Activated CD8-positive, alpha-beta memory T cell treated with anti-CD3 and anti-CD28 coated beads for 48 hours (primary cell): ENCODE results near the gene ZNF75A.

Source experiments
- DNase-seq, 3 experiments: peaks; one replicate each; pipeline ENCODE4 v3.0.0-alpha.2; 2020; ENCODE audit warnings: low read depth in 2 of 3, low spot score in 2 of 3

The ZNF75A gene

DNA sequence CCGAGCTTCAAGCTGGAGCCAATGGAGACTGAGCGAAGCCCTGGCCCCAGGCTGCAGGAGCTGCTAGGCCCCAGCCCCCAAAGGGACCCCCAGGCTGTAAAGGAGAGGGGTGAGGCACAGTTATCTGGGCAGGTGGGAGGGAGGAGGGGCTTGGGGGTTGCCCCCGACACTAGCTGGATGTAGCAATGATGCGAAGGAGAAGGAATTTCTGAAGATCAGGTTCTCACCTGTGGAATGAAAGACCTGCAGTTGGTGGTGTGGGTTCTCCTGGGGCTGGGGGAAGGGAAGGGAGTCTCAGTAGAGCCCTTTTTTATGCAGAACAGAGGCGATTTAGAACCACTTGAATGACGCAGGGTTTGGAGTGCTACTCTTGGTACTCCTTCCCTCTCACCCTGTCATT lies 20.2 kb upstream of the ZNF75A start:
- no peak for DNase-seq

DNA sequence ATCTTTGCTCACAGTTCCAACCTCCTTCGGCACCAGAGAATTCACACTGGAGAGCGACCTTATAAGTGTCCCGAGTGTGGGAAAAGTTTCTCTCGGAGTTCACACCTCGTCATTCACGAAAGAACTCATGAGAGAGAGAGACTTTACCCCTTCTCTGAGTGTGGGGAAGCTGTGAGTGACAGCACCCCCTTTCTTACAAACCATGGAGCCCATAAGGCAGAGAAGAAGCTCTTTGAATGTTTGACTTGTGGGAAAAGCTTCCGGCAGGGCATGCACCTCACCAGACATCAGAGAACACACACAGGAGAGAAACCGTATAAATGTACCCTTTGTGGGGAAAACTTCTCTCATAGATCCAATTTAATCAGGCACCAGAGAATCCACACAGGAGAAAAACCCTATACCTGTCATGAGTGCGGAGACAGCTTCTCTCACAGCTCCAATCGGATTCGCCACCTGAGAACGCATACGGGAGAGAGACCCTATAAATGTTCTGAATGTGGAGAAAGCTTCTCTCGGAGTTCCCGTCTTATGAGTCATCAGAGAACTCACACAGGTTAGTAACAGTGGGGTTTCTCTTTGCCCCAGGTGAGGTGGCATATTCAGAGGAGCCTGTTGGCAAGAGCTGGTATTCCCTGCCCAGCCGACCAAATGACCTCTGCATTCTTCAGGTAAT lies 15.2 kb upstream of the ZNF75A start:
- DNase-seq: no peak

DNA sequence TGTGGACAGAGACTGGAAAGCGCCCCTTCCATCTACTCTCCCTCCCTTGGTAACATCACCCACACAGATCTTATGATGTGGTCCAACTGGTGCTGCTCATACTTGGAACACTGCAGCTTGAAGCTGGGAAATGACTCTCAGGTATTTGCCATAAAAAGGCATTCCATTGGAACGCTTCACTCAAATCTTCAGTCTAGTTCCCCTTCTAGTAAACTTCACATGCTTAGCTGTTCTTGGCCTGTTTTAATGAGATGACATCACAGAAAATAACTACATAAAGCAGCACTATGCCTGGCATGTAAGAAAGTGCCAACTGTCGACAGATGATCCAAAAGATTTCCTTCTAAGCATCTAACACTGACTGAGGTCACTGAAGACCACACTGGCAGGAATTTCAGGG lies 12.7 kb upstream of the ZNF75A start:
- DNase-seq: no peak

DNA sequence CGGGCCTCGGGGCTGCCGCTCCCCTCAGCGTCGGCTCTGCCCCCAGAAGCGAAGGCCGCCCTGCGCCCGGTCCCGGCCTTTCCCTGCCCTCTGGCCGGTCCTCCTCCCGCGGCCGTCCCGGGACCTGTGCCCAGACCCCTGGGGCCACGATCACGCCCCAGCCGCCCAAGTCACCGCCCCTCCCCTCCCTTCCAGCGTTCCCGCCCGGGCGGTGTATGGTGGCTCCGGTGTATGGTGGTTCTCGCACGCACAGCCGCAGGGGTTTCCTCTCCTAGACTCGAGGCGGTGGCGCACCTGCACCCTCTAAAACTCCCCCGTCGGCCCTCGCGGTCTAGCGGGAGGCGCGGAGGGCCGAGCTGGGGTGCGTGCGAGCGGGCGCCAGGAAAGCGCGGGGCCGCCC lies 10.1 kb upstream of the ZNF75A start:
- DNase-seq: no peak

DNA sequence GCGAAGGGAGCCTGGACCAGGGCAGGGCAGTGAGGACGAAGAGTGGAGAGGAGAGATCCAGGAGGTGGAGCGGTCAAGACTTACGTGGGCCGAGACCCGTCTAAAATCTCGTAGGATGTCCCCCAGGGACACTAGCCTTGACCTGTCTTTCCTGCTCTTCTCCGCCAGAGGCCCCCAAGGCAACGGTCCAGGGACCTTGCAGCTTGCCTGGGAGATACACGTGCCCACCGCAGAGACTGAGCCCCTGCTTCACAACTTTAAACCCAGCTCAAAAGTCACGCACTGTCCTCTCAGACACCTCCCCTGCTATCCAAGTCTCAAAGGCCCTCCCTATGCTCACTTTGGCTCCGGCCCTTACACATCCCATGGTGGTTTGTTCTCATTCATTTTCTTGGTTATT lies 9.5 kb upstream of the ZNF75A start:
- no peak for DNase-seq

- DNase-seq: no peak
Observed at GRCh38 chr16:3304370-3304769, 927 bp upstream of the ZNF75A start.

DNA sequence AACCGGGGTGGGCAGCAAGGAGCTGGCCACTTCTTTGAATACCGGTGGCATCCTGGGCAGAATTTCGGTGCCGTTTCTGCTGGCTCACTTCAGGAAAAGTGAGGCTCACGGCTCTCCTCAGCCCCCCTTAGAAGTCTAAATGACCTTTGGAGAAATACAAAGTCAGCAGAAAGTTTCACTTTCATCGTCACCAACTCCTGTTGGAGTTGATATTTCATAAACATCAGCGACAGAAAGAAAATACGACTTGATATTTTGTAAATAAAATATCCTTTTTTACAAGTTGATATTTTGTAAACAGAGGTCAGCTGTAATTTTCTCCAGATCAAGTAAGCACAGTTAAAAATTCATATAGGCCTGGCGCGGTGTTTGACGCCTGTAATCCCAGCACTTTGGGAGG lies 781 bp downstream of the ZNF75A start:
- no peak for DNase-seq

GRCh38 chr16:3311496-3311895 lies 6.2 kb downstream of the ZNF75A start:
- no peak for DNase-seq

- DNase-seq: no peak
Observed at GRCh38 chr16:3317315-3317999, 12.2 kb downstream of the ZNF75A start.

- DNase-seq: no peak
Observed at GRCh38 chr16:3321816-3322215, 16.5 kb downstream of the ZNF75A start.

DNA sequence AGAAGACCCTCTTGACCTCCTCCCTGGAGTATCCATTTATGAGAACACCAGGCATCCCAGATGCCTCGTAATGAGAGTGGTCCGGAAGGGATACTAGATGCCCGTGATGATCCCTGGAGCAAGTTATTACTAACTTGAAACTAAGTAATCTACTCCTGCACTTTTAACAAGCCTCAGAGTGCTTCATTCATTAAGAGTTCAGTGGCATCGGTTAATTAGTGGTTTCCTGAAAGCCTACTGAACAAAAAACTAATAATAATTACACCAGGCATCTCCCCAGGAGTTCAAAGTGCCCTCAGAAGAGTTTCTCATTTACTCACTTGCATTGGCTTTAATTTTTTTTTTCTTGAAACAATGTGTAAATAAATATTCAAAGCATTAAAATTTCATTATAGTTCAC lies 22.2 kb downstream of the ZNF75A start:
- DNase-seq: no peak

- DNase-seq: no peak
Observed at GRCh38 chr16:3328104-3328503, 22.8 kb downstream of the ZNF75A start.

GRCh38 chr16:3328643-3329042 lies 23.3 kb downstream of the ZNF75A start:
- no peak for DNase-seq

DNA sequence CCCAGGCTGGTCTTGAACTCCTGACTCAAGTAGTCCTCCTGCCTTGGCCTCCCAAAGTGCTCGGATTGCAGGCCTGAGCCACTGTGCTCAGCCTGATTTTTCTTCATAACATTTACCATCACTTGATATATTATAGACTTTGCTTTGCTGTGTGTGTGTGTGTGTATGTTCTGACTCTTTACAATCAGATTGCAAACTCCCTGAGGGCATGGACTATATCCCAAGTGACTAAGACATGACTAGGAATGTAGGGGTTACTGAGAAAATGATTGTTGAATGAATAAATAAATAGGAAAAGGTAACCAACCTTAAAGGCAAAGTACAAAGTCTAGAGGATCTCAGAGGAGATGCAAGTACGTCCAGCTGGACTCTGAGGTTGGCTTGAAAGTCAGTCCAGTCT lies 40.7 kb downstream of the ZNF75A start:
- DNase-seq: no peak

DNA sequence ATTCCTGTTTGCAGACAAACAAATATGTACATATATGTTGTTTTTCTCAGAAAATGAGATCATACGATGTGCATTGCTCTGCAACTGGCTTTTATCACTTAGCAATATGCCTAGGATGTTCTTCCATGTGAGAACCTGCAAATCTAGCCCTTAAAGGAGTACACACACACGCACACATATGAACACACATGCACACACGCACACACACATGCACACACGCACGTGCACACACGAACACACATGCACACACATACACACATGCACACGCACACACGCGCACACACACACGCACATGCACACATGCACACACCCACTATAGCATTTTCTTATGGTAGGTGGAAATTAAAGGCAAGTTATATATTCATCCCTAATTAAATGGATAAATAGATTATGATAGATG lies 42.3 kb downstream of the ZNF75A start:
- no peak for DNase-seq

DNA sequence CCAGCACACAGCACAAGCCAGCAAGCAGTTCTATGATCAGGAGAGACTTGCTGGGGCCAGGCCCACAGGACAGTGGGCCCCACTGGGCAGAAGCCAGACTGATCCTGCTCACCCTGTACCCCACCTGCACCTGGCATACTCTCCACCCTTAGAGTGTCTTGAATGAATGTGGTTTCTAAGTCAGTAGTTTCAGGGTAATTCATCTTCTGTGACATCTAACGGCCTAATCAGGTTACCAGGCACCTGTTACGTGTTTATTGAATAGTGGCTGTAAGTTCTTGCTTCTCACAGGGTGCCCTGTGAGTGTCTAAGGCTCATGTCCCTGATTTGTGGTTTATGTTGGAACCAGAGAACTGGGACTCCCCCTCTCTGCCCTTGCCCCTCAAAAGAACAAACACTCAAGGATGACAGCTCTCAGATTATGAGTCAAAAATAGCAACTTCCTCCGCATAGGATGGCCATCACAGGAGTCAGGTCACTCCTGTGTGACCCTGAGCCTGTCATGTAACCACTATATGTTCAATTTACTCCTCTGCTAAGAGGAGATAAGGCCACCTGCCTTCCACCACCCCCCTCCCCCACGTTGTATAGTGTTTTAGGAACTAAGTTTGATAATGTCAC lies 43.4 kb downstream of the ZNF75A start:
- DNase-seq: no peak

DNA sequence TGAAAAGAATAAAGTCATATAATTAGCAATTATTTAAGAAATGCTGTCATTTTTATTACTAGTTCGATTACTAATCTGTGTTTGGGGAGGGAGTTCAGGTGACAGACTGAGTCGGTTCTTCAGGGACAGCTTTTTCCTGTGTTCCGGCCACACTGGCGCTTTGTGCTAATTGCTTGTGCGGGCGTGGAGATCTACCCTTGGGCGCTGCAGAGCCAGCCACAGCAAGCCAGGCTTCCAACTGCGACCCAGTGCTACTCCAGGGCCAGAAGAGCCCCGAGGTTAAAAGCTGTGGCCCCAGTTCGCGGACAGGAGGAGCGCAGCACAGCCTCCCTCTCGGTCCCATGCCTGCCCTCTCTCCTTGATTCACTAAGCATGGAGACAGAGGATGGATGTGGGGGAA lies 43.9 kb downstream of the ZNF75A start:
- DNase-seq: no peak

DNA sequence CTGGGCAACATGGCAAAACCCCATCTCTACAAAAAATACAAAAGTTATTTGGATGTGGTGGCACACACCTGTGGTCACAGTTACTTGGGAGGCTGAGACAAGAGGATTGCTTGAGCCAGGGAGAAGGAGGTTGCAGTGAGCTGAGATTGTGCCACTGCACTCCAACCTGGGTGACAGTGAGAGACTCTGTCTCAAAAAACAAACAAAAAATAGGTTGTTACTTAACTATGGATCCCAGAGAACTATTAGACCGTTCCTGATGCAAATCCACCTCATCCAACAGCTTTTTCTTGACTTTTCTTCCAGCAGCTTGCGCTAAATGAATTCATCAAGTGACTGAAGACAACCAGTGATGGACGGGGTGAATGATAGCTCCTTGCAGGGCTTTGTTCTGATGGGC lies 50.3 kb downstream of the ZNF75A start, which contains the start of gene OR2C1:
Gene OR2C1 (plus strand): TSS at position 301 of the 400 bp plus-strand sequence. CDS start 52 bp downstream, at position 353.
- DNase-seq: no peak

GRCh38 chr16:3356118-3356517 lies 50.8 kb downstream of the ZNF75A start:
- DNase-seq: no peak

GRCh38 chr16:3358871-3359270 lies 53.6 kb downstream of the ZNF75A start:
- DNase-seq: no peak

DNA sequence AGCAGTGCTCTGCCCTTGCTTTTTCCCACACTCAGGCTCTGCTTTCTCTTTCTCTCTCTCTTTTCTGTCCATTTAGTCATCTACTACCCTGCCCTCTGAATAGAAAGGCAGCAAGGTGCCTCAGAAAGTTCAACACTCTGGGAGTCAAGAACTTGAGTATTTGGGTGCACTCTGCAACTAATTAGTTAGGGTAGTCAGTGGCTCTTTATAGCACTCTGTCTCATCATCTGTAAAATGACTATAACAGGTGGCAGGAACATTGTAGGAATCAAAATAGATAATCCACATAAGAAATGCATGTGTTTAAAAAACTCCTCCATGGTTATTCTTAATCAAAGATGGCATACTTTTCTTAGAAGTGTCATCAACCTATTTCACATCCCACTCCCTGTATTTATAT lies 57.6 kb downstream of the ZNF75A start:
- no peak for DNase-seq

DNA sequence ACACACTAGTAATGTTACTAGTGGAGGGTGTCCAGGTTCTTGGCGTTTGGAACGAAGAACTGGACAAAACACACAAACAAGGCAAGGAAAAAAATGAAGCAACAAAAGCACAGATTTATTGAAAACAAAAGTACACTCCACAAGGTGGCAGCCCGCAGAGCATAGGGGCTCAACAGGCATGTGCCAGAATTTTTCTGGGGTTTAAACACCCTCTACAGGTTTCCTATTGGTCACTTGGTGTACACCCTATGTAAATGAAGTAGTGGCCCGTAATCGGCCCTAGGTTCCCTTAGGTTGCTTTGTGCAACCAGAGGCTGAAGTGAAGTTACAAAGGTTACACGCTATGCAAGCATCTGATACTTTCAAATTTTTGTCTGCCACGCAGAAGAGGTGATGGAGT lies 58.5 kb downstream of the ZNF75A start:
- DNase-seq: no peak
